ENCODE results near the gene POLE2.

POLE2 gene

GRCh38 chr14:49594347-49595091 lies 93.5 kb downstream of the POLE2 start:
- H3K4me1 ChIP-seq (ENCODE audit: control insufficient read depth in 1 of 2, insufficient read depth in 2 of 2, low read length in 2 of 2) = peaks cover 16 to 17% of the 10 kb centered on the region in 2 donors
- no peaks in the 10 kb centered on the region for H3K27me3 ChIP-seq (ENCODE audit: control insufficient read depth in 1 of 2, insufficient read depth in 2 of 2, low read length in 2 of 2)
- H3K36me3 ChIP-seq (ENCODE audit: control insufficient read depth in 1 of 2, insufficient read depth in 2 of 2, low read length in 2 of 2) = no peaks in the 10 kb centered on the region
- H3K27ac ChIP-seq (ENCODE audit: low read depth, low read length) = peak overlapping the region; percentile 28
- no peaks in the 10 kb centered on the region for H3K9me3 ChIP-seq (ENCODE audit: control insufficient read depth in 1 of 2, low read length in 2 of 2)
- peak overlapping the region in 1 of 2 donors; percentile 45 for H3K9ac ChIP-seq (ENCODE audit: low read depth in 1 of 2, low read length in 2 of 2)
- no peak overlapping the region for H3K4me3 ChIP-seq (ENCODE audit: low read depth in 1 of 2, low read length in 2 of 2)

Measured in duodenal mucosa (tissue), 2 donors.